ENCODE measurements around the gene SMIM45.

The SMIM45 gene

DNA sequence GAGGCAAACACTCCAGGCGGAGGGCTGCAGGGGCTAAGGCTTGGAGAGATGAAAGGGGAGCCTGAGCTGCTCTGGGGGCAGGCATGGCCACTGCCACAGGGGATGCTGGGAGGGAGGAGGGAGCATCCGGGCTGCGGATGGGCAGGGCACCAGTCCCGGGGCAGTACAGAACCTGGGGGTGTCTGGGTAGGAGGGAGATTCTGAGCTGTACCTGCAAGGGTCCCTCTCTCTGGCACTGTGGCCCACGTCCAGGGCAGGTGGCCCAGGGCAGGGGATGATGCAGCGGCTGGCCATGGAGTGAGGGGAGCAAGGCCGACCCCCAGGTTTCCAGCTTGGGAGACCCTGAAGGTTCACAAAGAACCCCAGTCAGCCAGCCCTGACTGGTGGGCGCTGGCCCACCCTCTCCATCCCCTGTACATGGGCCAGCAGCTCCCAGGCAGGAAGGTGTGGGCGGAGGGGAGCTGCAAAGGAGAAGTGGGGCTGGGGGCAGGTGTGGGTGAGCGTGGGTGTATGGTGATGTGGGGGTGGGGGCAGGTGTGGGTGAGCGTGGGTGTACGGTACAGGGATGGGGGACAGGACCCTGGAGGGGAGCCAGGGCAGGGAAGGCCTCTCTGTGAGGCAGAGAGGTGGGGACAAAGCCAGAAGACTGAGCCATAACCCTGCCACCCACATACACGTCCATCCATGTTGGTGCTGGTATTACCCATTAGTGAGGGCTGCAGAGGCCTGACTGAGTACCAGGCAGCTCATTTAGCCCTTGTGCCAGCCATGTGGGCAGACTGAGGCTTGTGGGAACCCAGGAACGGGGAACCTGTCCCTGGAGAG lies 23.1 kb upstream of the SMIM45 start:
- TF ChIP-seq, protein P1, sequence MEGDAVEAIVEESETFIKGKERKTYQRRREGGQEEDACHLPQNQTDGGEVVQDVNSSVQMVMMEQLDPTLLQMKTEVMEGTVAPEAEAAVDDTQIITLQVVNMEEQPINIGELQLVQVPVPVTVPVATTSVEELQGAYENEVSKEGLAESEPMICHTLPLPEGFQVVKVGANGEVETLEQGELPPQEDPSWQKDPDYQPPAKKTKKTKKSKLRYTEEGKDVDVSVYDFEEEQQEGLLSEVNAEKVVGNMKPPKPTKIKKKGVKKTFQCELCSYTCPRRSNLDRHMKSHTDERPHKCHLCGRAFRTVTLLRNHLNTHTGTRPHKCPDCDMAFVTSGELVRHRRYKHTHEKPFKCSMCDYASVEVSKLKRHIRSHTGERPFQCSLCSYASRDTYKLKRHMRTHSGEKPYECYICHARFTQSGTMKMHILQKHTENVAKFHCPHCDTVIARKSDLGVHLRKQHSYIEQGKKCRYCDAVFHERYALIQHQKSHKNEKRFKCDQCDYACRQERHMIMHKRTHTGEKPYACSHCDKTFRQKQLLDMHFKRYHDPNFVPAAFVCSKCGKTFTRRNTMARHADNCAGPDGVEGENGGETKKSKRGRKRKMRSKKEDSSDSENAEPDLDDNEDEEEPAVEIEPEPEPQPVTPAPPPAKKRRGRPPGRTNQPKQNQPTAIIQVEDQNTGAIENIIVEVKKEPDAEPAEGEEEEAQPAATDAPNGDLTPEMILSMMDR (IDR thresholded peaks at IDR 0.05) = no peak
- no peak for TF ChIP-seq POLR2A (IDR thresholded peaks at IDR 0.05)
- H3K9me3 ChIP-seq = no peaks in the 10 kb centered on the region
- 76 to 83% methylated on average over 12 to 13 of the region's 14 CpGs for WGBS, 2 donors
- H3K27me3 ChIP-seq = peaks cover 6% of the 10 kb centered on the region
- H3K4me3 ChIP-seq (replicated peaks in 1 of 3) = no peak overlapping the region
- intact Hi-C loops (cut with DNase I) = no loop called here
- no peak overlapping the region for H3K27ac ChIP-seq
- DNase-seq = no peak
- no peaks in the 10 kb centered on the region for H3K36me3 ChIP-seq
- H3K4me1 ChIP-seq = peaks cover 0 to 10% of the 10 kb centered on the region in 2 donors

DNA sequence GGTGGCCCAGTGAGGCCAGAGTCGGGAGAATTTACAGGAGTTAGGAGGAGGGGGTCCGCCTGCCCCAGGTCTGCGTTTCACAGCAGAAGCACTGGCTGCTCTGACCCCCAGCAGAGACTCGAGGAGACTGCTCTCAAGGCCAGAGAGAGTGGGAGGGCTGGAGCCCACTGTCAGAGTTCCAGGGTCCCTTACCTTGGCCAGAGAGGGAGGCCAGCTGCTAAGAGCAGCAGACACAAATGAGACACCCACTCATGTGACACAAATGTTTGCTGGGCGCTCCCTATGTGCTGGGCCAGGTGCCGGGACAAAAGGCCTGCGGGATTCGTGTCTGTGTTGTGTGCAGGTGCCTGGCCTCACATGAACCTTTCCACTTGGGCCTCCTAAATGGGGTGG lies 22.5 kb upstream of the SMIM45 start:
- Histone ChIP-seq H3K9me3 (no peaks in the 10 kb centered on the region), H3K27me3 (peaks cover 6% of the 10 kb centered on the region), H3K4me1 (peaks cover 0 to 10% of the 10 kb centered on the region in 2 donors), H3K36me3 (no peaks in the 10 kb centered on the region), H3K4me3 (replicated peaks in 1 of 3) (no peak overlapping the region), H3K27ac (no peak overlapping the region)
- TF ChIP-seq, protein P1 (IDR thresholded peaks at IDR 0.05) = no peak
- TF ChIP-seq POLR2A (IDR thresholded peaks at IDR 0.05) = no peak
- DNase-seq = no peak
- WGBS, 2 donors = 78% methylated on average over 7 to 8 of the region's 8 CpGs
- intact Hi-C loops (cut with DNase I) = no loop called here

DNA sequence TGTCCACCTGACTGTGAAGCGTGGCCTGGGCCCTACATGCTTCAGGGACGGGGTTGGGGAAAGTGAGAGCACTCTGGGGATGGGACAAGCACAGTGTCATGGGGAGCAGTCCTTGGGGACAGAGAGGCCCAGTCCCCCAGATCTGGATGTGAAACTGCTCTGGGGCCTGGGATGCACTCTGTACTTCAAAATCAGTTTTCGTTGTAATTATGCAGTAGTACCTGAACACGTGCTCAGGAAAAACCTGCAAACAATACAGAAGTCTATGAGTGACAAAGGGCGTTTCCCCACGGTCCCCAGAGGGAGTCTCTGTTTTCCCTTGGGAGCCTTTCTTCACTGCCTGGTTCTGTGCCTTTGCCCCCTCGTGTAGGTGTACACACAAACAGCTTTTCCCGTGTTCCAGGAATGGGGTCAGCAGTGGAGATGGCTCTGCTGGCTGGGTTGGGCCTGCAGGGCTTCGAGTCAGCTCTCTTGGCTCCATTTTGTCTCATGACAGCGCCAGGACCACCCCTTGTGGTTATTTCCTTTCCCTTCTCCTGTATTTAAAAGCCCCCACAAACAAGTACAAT lies 20.2 kb upstream of the SMIM45 start:
- no peak for TF ChIP-seq POLR2A (IDR thresholded peaks at IDR 0.05)
- TF ChIP-seq, protein P1 (IDR thresholded peaks at IDR 0.05) = no peak
- WGBS, 2 donors = 79 to 89% methylated on average over 10 of the region's 10 CpGs
- H3K27me3 ChIP-seq = no peaks in the 10 kb centered on the region
- no peaks in the 10 kb centered on the region for H3K36me3 ChIP-seq
- no peaks in the 10 kb centered on the region for H3K9me3 ChIP-seq
- DNase-seq = no peak
- intact Hi-C loops (cut with DNase I) = no loop called here
- peaks cover 0 to under 1% of the 10 kb centered on the region in 2 donors for H3K4me1 ChIP-seq
- H3K27ac ChIP-seq = no peak overlapping the region
- H3K4me3 ChIP-seq (replicated peaks in 1 of 3) = no peak overlapping the region

DNA sequence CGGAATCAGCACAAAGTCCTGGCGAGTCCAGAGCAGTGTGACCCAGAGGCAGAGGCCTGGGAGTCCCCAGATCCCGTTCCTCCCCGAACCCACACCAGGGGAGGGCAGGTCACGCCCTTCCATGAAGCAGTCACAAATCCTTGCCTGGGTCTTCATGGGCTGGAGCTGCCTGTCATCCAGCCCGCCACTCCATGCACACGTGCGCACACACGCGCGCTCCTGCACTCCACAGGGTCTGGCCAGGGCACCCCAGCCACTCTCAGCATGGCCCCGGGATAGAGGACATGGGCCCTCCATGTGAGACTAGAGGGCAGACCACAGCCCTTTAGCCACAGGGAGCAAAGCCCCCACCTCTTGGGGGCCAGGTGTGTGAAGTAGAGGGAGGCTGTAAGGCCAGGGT lies 19.6 kb upstream of the SMIM45 start:
- H3K4me1 ChIP-seq = no peaks in the 10 kb centered on the region
- 95 to 100% methylated on average over 10 to 12 of the region's 12 CpGs for WGBS, 2 donors

More for the DNA sequence above, 19.6 kb upstream of the SMIM45 start:
- Histone ChIP-seq H3K4me3 (replicated peaks in 1 of 3) (no peak overlapping the region), H3K9me3 (no peaks in the 10 kb centered on the region), H3K36me3 (no peaks in the 10 kb centered on the region), H3K27me3 (no peaks in the 10 kb centered on the region), H3K27ac (no peak overlapping the region)
- no peak for DNase-seq
- intact Hi-C loops (cut with DNase I) = no loop called here
- TF ChIP-seq, protein P1 (IDR thresholded peaks at IDR 0.05) = no peak
- TF ChIP-seq POLR2A (IDR thresholded peaks at IDR 0.05) = no peak
